Astrocyte of the spinal cord (primary cell): ENCODE results near the gene HOXA11.

Experiments
- DNase-seq: peaks from one replicate; pipeline ENCODE4 v3.0.0; 2011; ENCODE audit warnings: low read depth, low spot score
- H3K4me3 ChIP-seq: 2 replicates; pipeline ENCODE4 v1.5.1; 2011; ENCODE audit warnings: low read depth, mild to moderate bottlenecking, low read length, moderate library complexity
- in situ Hi-C: cut with HindIII; loops from 2 replicates; pipeline ENCODE4 v1.10.0; 2017; ENCODE audit warnings: low sequenced_read_pairs
- TF ChIP-seq, protein P1 (sequence below): IDR thresholded peaks from 2 replicates; pipeline ENCODE4 v1.5.1; 2012; ENCODE audit warnings: low read depth, mild to moderate bottlenecking, low read length, inconsistent platforms

HOXA11 gene

DNA sequence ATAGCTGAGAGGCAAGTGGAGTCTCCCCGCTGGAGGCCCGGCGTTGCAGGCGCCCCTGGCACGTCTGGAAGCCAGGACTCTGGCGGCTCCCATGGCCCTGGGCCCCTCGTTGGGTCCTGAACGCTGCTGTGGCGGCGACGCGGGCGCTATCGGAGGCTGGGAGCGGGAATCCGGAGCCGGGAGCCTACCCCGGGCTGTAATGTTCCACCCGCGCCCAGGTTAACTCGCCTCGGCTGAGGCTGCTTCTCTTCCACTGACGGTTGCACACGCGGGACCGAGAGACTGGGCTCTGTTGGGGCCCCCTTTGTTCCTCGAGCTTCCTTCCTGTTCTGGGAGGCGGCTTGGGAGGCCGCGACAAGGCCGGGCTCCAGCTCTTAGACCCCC is 40.3 kb downstream of the HOXA11 start:
- peak overlapping the region; percentile 69 for H3K4me3 ChIP-seq
- TF ChIP-seq, protein P1, sequence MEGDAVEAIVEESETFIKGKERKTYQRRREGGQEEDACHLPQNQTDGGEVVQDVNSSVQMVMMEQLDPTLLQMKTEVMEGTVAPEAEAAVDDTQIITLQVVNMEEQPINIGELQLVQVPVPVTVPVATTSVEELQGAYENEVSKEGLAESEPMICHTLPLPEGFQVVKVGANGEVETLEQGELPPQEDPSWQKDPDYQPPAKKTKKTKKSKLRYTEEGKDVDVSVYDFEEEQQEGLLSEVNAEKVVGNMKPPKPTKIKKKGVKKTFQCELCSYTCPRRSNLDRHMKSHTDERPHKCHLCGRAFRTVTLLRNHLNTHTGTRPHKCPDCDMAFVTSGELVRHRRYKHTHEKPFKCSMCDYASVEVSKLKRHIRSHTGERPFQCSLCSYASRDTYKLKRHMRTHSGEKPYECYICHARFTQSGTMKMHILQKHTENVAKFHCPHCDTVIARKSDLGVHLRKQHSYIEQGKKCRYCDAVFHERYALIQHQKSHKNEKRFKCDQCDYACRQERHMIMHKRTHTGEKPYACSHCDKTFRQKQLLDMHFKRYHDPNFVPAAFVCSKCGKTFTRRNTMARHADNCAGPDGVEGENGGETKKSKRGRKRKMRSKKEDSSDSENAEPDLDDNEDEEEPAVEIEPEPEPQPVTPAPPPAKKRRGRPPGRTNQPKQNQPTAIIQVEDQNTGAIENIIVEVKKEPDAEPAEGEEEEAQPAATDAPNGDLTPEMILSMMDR = no peak
- in situ Hi-C loops = no loop called here
- no peak for DNase-seq

DNA sequence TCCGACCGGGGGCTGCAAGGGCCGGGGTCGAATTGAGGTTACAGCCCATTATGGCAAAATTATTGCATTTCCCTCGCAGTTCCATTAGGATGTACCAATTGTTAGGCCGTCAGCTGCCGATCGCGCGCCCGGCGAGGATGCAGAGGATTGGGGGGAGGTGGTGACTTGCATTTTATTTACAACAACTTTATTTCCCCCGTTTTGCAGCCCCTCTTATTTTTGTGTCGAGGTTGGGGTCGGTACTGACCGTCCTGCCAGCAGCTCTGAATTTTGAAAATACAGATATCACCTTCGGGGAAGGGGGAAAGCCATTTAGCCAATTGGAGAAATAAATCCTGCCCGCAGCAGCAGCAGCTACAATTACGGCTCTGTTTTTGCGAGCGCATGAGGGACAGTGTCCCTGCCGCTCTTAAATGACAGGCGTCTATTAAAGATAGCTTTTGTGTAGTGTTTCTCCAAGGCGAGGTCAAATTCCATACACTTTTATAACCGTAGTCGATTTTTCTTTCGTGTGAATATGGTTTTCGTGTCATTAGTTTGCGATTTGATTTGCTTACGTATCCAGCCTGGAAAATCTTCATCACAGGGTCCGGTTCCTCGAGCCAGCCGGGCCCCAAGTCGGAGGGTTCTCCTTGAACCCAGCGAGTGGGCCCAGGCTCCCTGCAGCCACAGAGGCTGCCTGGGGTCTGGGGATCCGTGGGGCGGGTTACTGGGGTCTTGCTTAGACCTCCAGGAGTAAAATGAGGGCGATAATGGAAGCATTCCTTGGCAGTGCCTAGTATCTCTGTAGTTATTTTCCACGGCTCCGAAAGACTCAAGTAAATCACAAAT is 40.9 kb downstream of the HOXA11 start:
- TF ChIP-seq, protein P1 = no peak
- in situ Hi-C loops = no loop called here
- peak overlapping the region; percentile 69 for H3K4me3 ChIP-seq
- peak; percentile 74 for DNase-seq

DNA sequence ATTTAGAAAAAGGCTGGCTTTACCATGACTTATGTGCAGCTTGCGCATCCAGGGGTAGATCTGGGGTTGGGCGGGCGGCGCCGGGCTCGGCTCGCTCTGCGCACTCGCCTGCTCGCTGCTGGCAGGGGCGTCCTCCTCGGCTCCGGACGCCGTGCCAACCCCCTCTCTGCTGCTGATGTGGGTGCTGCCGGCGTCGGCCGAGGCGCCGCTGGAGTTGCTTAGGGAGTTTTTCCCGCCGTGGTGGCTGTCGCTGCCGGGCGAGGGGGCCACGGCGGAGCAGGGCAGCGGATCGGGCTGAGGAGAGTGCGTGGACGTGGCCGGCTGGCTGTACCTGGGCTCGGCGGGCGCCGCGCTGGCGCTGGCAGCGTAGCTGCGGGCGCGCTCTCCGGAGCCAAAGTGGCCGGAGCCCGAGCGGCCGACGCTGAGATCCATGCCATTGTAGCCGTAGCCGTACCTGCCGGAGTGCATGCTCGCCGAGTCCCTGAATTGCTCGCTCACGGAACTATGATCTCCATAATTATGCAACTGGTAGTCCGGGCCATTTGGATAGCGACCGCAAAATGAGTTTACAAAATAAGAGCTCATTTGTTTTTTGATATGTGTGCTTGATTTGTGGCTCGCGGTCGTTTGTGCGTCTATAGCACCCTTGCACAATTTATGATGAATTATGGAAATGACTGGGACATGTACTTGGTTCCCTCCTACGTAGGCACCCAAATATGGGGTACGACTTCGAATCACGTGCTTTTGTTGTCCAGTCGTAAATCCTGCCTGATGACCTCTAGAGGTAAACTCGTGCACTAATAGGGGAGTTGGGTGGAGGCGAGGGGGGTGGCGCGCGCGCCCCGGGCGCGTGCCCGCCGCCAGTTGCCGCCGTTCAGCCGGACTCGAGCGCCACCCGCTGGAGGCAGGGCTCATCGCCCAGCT is 41.7 kb downstream of the HOXA11 start, which contains the start of gene HOXA5:
HOXA5 (minus strand) TSS at position 659 of the 927 bp plus-strand sequence; CDS start at position 585, 74 bp downstream.
- H3K4me3 ChIP-seq = peak within 1 kb of the TSS; percentile 69
- in situ Hi-C loops = no loop called here
- TF ChIP-seq, protein P1 = peak; percentile 83
- peak; percentile 99 for DNase-seq

DNA sequence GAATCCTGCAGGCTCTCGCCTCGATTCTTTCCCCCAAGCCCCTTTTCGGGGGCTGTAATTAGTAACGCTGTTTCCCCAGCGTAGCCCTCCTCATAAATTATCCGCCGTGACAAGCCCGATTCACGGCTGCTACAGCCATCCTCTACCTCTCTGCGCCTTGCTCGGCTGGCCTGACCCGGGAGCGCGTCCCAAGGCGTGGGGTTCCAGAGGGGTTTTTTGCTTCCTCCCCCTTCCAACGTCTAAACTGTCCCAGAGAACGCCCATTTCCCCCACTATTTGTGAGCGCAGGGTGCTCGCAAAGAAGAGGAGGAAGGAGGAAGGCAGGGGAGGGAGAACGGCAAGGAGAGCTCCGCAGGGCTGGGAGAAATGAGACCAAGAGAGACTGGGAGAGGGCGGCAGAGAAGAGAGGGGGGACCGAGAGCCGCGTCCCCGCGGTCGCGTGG is 42.4 kb downstream of the HOXA11 start:
- peak overlapping the region; percentile 65 for H3K4me3 ChIP-seq
- no peak for DNase-seq
- TF ChIP-seq, protein P1 = no peak
- in situ Hi-C loops = no loop called here

DNA sequence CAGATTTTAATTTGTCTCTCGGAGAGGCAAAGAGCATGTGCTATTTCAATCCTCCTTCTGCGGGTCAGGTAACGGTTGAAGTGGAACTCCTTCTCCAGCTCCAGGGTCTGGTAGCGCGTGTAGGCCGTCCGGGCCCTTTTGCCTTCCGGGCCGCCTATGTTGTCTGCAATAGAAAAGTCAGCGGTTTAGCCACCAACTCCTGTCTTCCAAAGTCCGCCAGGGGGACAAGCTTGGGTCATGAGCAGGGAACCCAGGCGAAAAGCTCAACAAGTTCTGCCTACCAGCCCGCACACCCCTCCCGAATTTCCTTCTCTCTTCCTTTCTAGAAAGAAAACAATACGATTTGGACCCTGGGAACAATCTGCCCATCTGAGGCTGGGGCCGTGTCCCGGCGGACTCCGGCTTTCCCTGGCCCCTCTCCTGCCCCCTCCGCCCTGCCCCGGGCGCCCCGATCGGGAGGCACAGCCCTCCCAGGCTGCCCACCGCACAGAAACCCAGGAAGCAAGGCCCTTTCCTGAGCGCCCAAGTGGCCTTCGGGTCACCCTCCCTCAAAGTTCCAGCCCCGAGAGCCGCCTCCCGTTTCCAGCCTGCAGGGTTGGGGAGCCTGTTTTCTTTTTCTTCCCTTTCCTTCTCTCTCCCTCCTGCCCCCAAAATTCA is 43.0 kb downstream of the HOXA11 start:
- TF ChIP-seq, protein P1 = peak; percentile 15
- in situ Hi-C loops = no loop called here
- H3K4me3 ChIP-seq = peak overlapping the region; percentile 65
- no peak for DNase-seq
